ENCODE data around the gene TMEM132A. TPM values are rescaled to one million over a fixed set of nuclear protein-coding genes. Genes with fewer than 3 reads are reported as not detected.

Gene TMEM132A
- total RNA-seq, 1 experiment from 2014 or later, result 54.4 TPM

DNA sequence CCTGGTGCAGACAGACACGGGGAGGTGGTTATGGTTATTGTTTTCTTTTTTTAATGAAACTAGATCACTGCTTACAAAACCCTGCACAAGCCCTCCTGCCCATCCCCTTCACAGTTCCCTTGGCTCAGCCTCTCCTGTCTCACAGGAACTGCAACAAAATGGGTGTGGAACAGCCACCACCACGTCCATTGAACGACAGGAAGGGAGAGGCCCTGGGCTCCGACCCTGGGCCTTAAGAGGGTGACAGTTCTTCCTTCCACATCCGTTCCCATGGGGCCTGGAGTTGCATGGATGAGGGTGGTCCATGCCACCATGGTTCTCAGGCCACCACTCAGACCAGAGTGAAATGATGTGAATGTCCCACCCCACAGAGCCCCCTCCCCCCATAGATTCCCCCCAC is 33.6 kb upstream of the TMEM132A start:
- POLR2A ChIA-PET (ENCODE audit: unreplicated experiment), result no interaction called here
- no TSS peak for BruUV-seq (replicated peaks)
- Histone ChIP-seq H3K79me2 (ENCODE audit: low read depth) (no peaks in the 10 kb centered on the region), H3K4me1 (replicated peaks; ENCODE audit: insufficient read depth) (no peaks in the 10 kb centered on the region), H3K27me3 (ENCODE audit: insufficient read depth, low read depth) (no peaks in the 10 kb centered on the region), H3K9me3 (ENCODE audit: insufficient read depth, low read depth) (no peaks in the 10 kb centered on the region), H3K9me2 (ENCODE audit: insufficient read depth) (no peaks in the 10 kb centered on the region), H4K20me1 (ENCODE audit: insufficient read depth) (peaks cover 7% of the 10 kb centered on the region), H3K4me2 (no peak overlapping the region), H3K36me3 (ENCODE audit: low read depth) (peaks cover 5% of the 10 kb centered on the region), H3F3A (ENCODE audit: insufficient read depth, low read depth) (peaks cover 23% of the 10 kb centered on the region), H3K27ac (no peak overlapping the region), H3K4me3 (no peak overlapping the region), H2AFZ (no peak overlapping the region)
- no peak for DNase-seq
- intact Hi-C loops (cut with micrococcal nuclease; ENCODE audit: unreplicated experiment), result no loop called here
- TF ChIP-seq EZH2 (IDR thresholded peaks at IDR 0.05; ENCODE audit: low read depth), result no peak
- TF ChIP-seq, protein P1, sequence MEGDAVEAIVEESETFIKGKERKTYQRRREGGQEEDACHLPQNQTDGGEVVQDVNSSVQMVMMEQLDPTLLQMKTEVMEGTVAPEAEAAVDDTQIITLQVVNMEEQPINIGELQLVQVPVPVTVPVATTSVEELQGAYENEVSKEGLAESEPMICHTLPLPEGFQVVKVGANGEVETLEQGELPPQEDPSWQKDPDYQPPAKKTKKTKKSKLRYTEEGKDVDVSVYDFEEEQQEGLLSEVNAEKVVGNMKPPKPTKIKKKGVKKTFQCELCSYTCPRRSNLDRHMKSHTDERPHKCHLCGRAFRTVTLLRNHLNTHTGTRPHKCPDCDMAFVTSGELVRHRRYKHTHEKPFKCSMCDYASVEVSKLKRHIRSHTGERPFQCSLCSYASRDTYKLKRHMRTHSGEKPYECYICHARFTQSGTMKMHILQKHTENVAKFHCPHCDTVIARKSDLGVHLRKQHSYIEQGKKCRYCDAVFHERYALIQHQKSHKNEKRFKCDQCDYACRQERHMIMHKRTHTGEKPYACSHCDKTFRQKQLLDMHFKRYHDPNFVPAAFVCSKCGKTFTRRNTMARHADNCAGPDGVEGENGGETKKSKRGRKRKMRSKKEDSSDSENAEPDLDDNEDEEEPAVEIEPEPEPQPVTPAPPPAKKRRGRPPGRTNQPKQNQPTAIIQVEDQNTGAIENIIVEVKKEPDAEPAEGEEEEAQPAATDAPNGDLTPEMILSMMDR (conservative IDR thresholded peaks at IDR 0.05), result no peak
- CTCF ChIA-PET, result interaction anchor here (0.6 kb wide), 1 partner anchor 12 kb away, joined by 3 read pairs; no protein-coding TSS in a partner anchor

- peaks cover 23% of the 10 kb centered on the region for H3F3A ChIP-seq (ENCODE audit: insufficient read depth, low read depth)
- BruUV-seq (replicated peaks), result no TSS peak
Observed at GRCh38 chr11:60891103-60891741, 33.0 kb upstream of the TMEM132A start.

DNA sequence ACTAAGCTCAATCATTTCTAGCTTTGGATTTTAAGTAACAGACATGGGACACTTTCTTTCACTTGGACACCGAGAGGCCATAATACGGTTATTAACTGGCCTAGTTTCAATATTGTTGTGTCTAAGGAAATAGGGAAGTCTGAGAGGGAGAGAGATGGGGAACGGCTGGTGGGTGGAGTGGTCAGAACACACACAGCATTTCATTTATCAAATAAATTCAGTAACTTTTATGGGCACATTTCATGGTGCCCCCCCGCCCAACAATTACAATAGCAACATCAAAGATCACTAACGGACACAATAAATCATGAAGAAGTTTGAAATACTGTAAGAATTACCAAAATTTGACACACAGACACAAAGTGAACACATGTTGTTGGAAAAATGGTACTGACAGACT is 28.6 kb upstream of the TMEM132A start:
- H3K27me3 ChIP-seq (ENCODE audit: insufficient read depth, low read depth), result no peaks in the 10 kb centered on the region
- H4K20me1 ChIP-seq (ENCODE audit: insufficient read depth), result no peaks in the 10 kb centered on the region
- ChIA-PET CTCF (interaction anchor here (0.6 kb wide), 1 partner anchor 20 kb away, joined by 3 read pairs; no protein-coding TSS in a partner anchor), POLR2A (ENCODE audit: unreplicated experiment) (no interaction called here)
- no peaks in the 10 kb centered on the region for H3K4me1 ChIP-seq (replicated peaks; ENCODE audit: insufficient read depth)
- H3K9me2 ChIP-seq (ENCODE audit: insufficient read depth), result no peaks in the 10 kb centered on the region
- no peak overlapping the region for H3K4me2 ChIP-seq
- intact Hi-C loops (cut with micrococcal nuclease; ENCODE audit: unreplicated experiment), result loop anchor here (5.0 kb wide), 1 partner anchor 277 kb away; no protein-coding TSS in a partner anchor
- no peak overlapping the region for H2AFZ ChIP-seq
- peaks cover 44% of the 10 kb centered on the region for H3K36me3 ChIP-seq (ENCODE audit: low read depth)
- H3K27ac ChIP-seq, result no peak overlapping the region
- H3K9me3 ChIP-seq (ENCODE audit: insufficient read depth, low read depth), result no peaks in the 10 kb centered on the region
- no TSS peak for BruUV-seq (replicated peaks)
- H3K4me3 ChIP-seq, result no peak overlapping the region
- DNase-seq, result no peak
- H3K79me2 ChIP-seq (ENCODE audit: low read depth), result no peaks in the 10 kb centered on the region
- TF ChIP-seq, protein P1 (conservative IDR thresholded peaks at IDR 0.05), result no peak
- no peak for TF ChIP-seq EZH2 (IDR thresholded peaks at IDR 0.05; ENCODE audit: low read depth)
- H3F3A ChIP-seq (ENCODE audit: insufficient read depth, low read depth), result peaks cover 13% of the 10 kb centered on the region; the same call in 1 of the 2 replicates

More at GRCh38 chr11:60891103-60891741, 33.0 kb upstream of the TMEM132A start:
- Histone ChIP-seq H3K36me3 (ENCODE audit: low read depth) (peaks cover 11% of the 10 kb centered on the region), H2AFZ (no peak overlapping the region), H3K79me2 (ENCODE audit: low read depth) (no peaks in the 10 kb centered on the region), H3K4me2 (no peak overlapping the region), H4K20me1 (ENCODE audit: insufficient read depth) (peaks cover 7% of the 10 kb centered on the region), H3K27me3 (ENCODE audit: insufficient read depth, low read depth) (no peaks in the 10 kb centered on the region), H3K4me1 (replicated peaks; ENCODE audit: insufficient read depth) (no peaks in the 10 kb centered on the region), H3K4me3 (no peak overlapping the region), H3K27ac (no peak overlapping the region), H3K9me2 (ENCODE audit: insufficient read depth) (no peaks in the 10 kb centered on the region), H3K9me3 (ENCODE audit: insufficient read depth, low read depth) (no peaks in the 10 kb centered on the region)
- CTCF ChIA-PET, result interaction anchor here (0.6 kb wide), 1 partner anchor 13 kb away, joined by 3 read pairs; no protein-coding TSS in a partner anchor
- intact Hi-C loops (cut with micrococcal nuclease; ENCODE audit: unreplicated experiment), result no loop called here
- TF ChIP-seq EZH2 (IDR thresholded peaks at IDR 0.05; ENCODE audit: low read depth), result no peak
- TF ChIP-seq, protein P1 (conservative IDR thresholded peaks at IDR 0.05), result no peak
- POLR2A ChIA-PET (ENCODE audit: unreplicated experiment), result no interaction called here
- DNase-seq, result no peak

Data from PC-9 (cell line).